Stimulated activated CD8-positive, alpha-beta memory T cell treated with anti-CD3 and anti-CD28 coated beads, Interleukin-4, amount 100 ng/mL, for 4 hours (primary cell): ENCODE data around the gene SMCR8.
A peak's percentile ranks its signal among the peaks of the same experiment; 100 is the strongest.
"Not testable (repeated sequence)": the region's sequence is repeated elsewhere in the genome, so short reads cannot be mapped to it uniquely, and the experiment has no call there.

Source experiments
- DNase-seq, 2 donors: peaks; one replicate each; pipeline ENCODE4 v3.0.0-alpha.2; 2020; ENCODE audit warnings: low read depth in 2 of 2, low spot score in 1 of 2

Gene SMCR8

DNA sequence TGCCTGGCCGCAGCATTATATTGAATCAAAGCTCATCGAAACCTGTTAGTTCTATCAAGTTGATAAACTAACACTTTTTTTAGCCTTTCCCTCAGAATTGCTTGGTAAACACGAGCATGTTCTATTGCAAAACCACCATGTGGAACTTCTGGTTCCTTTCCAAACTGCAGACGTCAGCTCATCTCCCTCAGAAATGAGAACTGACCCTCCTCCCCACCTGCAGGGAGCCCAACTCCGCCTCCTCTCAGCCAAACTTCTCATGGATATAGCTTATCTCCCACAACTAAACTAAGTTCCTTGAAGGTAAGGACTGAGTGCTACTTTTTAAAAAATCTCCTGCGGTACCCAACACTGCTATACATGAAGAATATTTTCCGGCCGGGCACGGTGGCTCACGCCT is 41.5 kb downstream of the SMCR8 start:
- DNase-seq, result no peak

DNA sequence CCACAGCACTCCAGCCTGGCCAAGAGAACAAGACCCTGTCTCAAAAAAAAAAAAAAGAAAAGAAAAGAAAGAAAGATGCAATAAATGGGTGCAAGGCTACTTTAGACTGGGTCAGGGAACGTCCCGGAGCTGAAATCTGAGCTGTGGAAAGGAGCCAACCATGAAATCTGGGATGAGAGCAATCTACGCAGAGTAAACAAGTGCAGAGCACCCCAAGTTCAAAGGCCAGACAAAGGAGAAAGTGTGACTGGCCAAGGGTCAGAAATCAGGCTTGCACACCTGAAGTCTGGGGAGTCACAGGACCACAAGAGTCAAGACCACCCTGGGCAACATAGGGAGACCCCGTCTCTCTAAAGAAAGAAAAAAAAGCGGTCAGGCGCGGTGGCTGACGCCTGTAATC is 45.4 kb downstream of the SMCR8 start:
- DNase-seq, result no peak

DNA sequence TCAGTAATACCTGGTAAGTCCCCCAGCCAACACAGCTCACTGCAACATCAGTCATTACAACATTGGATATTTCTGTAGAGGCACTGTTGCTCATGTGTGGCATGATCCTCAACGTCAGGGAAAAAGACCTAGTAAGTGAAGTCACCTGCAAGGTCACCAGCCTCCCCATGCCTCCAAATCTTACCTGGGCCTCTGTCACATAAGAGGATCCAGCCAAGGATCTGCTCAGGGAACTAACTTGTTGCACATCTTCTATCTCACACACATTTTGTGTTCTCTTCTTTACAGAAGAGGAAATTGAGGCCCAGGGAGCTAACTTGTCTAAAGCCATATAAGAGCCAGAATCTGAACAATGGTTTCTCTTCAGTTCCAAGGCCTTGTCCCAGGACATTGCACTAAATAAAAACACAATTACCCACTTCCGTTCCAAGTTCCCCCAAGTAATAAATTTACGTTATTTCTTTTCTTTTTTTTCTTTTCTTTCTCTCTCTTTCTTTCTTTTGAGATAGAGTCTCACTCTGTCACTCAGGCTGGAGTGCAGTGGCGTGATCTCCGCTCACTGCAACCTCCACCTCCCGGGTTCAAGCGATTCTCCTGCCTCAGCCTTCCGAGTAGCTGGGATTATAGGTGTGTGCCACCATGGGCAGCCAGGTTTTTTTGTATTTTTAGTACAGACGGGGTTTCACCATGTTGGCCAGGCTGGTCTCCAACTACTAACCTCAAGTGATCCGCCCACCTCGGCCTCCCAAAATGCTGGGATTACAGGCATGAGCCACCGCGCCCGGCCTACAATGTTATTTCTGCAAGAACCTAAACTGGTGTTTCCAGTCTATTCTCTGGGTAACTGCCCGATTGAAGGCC is 47.0 kb downstream of the SMCR8 start:
- no peak for DNase-seq

DNA sequence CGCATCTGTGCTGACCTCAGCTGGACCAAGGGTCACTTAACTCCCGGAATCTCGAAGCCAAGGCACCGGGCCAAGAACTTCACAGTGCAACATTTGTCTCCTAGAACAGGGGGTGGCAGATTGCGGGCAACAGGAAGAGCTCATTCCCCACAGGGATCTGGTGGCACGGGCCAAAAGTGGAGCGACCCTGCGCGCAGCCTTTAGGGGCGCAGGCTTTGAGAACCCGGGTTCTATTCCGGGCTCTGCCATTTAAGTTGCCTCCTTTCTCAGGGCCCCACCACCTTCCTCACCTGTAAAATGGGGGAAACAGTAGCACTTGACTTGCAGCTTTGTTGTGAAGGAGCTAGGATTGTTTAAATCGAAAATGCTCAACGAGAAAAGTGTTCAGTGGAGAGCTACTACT is 47.6 kb downstream of the SMCR8 start:
- no peak for DNase-seq

DNA sequence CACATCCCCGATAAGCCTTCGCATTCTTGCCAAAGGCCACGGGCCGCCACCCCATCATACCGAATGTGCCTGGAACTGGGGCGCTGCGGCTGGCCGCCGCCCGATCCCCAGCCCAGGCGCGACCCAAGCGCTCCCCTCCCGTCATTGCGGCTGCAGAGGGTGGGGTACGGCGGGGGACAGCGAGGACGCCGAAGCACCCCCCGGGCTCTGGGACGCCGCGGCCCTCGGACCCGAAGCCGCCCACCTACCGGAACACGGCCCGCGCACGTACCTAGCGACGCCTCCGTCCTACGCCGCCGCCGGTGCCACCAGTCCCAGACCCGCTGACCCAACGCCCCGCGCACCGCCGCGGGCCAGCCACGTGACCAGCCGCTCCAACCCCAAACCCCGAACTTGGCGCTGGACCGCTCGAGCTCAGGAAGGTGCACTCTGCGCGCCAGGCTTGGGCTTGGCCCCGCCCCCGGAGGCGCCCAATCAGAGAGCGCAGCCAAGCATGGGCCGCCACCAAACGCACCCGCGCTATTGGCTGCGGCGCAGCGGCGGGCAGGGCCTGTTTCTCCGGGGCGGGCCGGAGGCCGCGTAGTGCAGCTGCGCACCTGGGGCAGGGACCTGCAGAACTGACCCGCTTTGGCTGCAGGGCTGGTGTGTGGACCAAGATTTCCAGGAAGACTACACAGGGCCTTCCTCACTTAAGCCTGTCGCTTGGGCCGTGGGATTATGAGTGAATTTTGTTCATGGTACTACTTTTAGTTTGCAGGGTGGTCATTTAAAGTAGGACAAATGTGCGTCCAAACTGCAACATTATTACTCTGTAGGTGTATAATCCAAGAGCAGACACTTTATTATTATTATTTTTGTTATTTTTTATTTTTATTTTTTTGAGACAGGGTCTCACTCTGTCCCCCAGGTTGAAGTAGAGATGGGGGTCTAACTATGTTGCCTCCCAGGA is 48.3 kb downstream of the SMCR8 start, which contains the start of gene SHMT1:
TSS of gene SHMT1 (minus strand) at position 450 of the 949 bp plus-strand sequence. CDS start 7,569 bp downstream, outside the sequence.
- peak; percentile 63 to 78 for DNase-seq

DNA sequence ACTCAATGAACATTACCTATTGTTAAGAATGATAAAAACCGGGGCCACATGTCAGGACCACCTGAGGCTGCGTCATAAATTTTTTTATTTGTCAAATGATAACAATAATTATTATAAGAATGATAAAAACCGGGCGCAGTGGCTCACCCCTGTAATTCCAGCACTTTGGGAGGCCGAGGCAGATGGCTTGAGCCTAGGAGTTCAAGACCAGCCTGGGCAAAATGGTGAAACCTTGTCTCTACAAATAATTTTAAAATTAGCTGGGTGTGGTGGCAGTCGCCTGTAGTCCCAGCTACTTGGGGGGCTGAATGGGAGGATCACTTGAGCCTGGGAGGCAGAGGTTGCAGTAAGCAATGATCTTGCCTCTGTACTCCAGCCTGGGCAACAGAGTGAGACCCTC is 49.1 kb downstream of the SMCR8 start:
- DNase-seq, result no peak

DNA sequence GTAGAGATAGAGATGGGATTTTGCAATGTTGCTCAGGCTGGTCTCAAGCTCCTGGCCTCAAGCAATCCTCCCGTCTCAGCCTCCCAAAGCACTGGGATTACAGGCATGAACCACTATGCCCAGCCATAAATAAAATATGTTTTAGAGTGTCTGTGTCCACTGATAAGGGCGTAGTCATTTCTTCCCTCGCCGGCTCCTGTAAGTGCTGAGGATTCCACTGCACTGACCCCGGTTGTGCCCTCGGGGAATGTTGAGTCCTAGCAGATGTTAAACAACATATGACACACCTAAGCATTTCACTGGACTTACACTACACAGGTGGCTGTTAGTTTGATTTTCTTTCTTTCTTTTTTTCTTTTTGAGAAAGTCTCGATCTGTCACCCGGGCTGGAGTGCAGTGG is 53.9 kb downstream of the SMCR8 start:
- DNase-seq, result no peak

DNA sequence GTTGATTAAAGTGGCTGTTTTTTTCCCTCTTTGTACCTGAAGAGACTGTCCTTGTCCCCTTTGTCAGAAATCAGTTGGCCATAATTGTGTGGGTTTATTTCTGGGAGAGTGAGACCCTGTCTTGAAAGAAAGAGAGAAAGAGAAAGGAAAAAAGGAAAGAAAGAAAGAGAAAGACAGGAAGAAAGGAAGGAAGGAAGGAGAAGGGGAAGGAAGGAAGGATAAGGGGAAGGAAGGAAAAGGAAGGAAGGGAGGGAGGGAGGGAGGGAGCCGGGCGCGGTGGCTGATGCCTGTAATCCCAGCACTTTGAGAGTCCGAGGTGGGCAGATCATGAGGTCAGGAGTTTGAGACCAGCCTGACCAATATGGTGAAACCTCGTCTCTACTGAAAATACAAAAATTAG is 55.7 kb downstream of the SMCR8 start:
- no peak for DNase-seq

DNA sequence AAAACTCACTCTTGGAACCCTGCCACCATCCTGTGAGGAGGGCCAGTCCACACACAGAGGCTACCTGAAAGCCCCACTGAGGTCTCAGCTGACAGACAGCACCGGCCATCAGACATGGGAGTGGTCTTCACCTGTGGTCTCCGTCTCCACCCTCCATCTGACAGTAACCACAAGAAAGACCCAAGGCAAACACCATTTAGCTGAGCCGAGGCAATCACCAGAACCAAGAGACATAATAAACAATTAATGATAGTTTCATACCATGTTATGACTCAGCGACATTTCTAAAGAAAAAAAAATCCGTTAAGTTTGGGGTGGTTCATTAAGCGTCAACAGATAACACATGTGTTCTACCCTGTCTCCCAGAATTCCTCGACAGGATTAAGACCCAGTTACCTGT is 56.4 kb downstream of the SMCR8 start:
- DNase-seq, result no peak

DNA sequence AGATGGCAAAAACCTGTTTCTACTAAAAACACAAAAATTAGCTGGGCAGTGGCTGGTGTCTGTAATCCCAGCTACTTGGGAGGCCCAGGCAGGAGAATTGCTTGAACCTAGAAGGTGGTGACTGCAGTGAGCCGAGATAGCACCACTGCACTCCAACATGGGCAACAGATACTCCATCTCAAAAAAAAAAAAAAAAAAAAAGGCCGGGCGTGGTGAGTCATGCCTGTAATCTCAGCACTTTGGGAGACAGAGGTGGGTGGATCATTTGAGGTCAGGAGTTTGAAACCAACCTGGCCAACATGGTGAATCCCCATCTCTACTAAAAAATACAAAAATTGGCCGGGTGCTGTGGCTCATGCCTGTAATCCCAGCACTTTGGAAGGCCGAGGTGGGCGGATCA is 58.1 kb downstream of the SMCR8 start:
- not testable (repeated sequence) for DNase-seq

DNA sequence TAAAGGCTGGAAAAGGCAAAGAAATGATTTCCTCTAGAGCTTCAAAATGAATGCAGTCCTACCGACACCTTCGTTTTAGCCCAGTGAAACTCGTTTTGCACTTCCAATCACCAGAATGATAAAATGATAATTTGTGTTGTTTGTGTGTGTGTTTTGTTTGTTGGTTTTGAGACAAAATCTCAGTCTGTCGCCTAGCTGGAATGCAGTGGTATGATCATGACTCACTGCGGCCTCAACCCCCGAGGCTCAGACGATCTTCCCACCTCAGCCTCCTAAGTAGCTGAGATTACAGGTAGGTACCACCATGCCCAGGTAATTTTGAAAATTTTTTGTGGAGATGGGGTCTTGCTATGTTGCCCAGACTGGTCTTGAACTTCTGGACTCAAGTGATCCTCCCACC is 59.1 kb downstream of the SMCR8 start:
- no peak for DNase-seq
